WTC11 (cell line): ENCODE data around the gene LUC7L. TPM values are rescaled to one million over a fixed set of nuclear protein-coding genes. Genes with fewer than 3 reads are reported as not detected.

ENCODE experiments used
- ATAC-seq: fragments of 200-7000 bp; cut with Tn5 transposase; 2 replicates; pipeline ENCODE4 v1.10.0; 2021; ENCODE audit warnings: mild to moderate bottlenecking, moderate library complexity
- CTCF ChIA-PET: fragments of 300-600 bp; sonication (Branson Sonifier 250); formaldehyde crosslinking; loops from one replicate; lab custom pipeline; 2021; ENCODE audit warnings: antibody characterized with exemption; lab: Charles Lee
- POLR2A ChIA-PET: fragments of 350-600 bp; sonication (Branson Sonifier 250); formaldehyde crosslinking; loops from one replicate; lab custom pipeline; 2021; ENCODE audit warnings: antibody characterized with exemption; lab: Charles Lee
- DNase-seq: peaks from one replicate; pipeline ENCODE4 v3.0.0; 2021; ENCODE audit warnings: low spot score
- H3K27ac Mint-ChIP-seq: 2 replicates; pipeline ENCODE4 v1.8.0; 2021; ENCODE audit warnings: mixed read lengths
- H3K27me3 Mint-ChIP-seq: 2 replicates; pipeline ENCODE4 v1.8.0; 2021; ENCODE audit warnings: low read depth, mild to moderate bottlenecking, moderate library complexity, mixed read lengths
- H3K36me3 Mint-ChIP-seq: 2 replicates; pipeline ENCODE4 v1.8.0; 2021; ENCODE audit warnings: mixed read lengths
- H3K4me1 Mint-ChIP-seq: 2 replicates; pipeline ENCODE4 v1.8.0; 2022; ENCODE audit warnings: mixed read lengths
- H3K4me3 Mint-ChIP-seq: 2 replicates; pipeline ENCODE4 v1.8.0; 2021; ENCODE audit warnings: mild to moderate bottlenecking, moderate library complexity, mixed read lengths
- H3K9me3 Mint-ChIP-seq: 2 replicates; pipeline ENCODE4 v1.8.0; 2021; ENCODE audit warnings: mixed read lengths
- AR ChIP-seq: fragments of 250-450 bp; sonication (Bioruptor Pico); IDR thresholded peaks from 2 replicates; pipeline ENCODE4 v1.9.0; 2021; ENCODE audit warnings: mild to moderate bottlenecking
- CBFB ChIP-seq: sonication (generic); formaldehyde crosslinking; IDR thresholded peaks from 2 replicates; pipeline ENCODE4 v1.8.1; 2022; ENCODE audit warnings: mild to moderate bottlenecking, low read depth, missing genetic modification reagents
- CDX4 ChIP-seq: fragments of 250-450 bp; sonication (Bioruptor Pico); IDR thresholded peaks from 2 replicates; pipeline ENCODE4 v1.9.0; 2021; ENCODE audit warnings: moderate library complexity, mild to moderate bottlenecking, inconsistent platforms, borderline replicate concordance
- CREB1 ChIP-seq: sonication (generic); formaldehyde crosslinking; IDR thresholded peaks from 2 replicates; pipeline ENCODE4 v1.8.0; 2023; ENCODE audit warnings: mild to moderate bottlenecking, missing genetic modification reagents
- E2F1 ChIP-seq: sonication (generic); formaldehyde crosslinking; IDR thresholded peaks from 2 replicates; pipeline ENCODE4 v1.8.0; 2022; ENCODE audit warnings: mild to moderate bottlenecking, missing genetic modification reagents
- ELF4 ChIP-seq: sonication (generic); formaldehyde crosslinking; IDR thresholded peaks from 2 replicates; pipeline ENCODE4 v1.8.1; 2022; ENCODE audit warnings: low read depth, mild to moderate bottlenecking, moderate library complexity, missing genetic modification reagents
- ESRRA ChIP-seq: sonication (generic); formaldehyde crosslinking; IDR thresholded peaks from 2 replicates; pipeline ENCODE4 v1.8.1; 2022; ENCODE audit warnings: mild to moderate bottlenecking, missing genetic modification reagents, borderline replicate concordance
- FOXP1 ChIP-seq: sonication (generic); formaldehyde crosslinking; IDR thresholded peaks from 2 replicates; pipeline ENCODE4 v1.8.0; 2022; ENCODE audit warnings: missing genetic modification reagents, mild to moderate bottlenecking, moderate library complexity, borderline replicate concordance
- GRHL2 ChIP-seq: fragments of 250-450 bp; sonication (Bioruptor Pico); IDR thresholded peaks from 2 replicates; pipeline ENCODE4 v1.8.0; 2022; ENCODE audit warnings: mild to moderate bottlenecking, moderate library complexity; ENCODE audit not compliant: insufficient replicate concordance, severe bottlenecking
- GTF2I ChIP-seq: fragments of 250-450 bp; sonication (Bioruptor Pico); conservative IDR thresholded peaks from 2 replicates; pipeline ENCODE4 v1.4.0; 2021; ENCODE audit warnings: mild to moderate bottlenecking
- MAX ChIP-seq: sonication (generic); formaldehyde crosslinking; IDR thresholded peaks from 2 replicates; pipeline ENCODE4 v1.8.0; 2022; ENCODE audit warnings: mild to moderate bottlenecking, missing genetic modification reagents
- MXD4 ChIP-seq: fragments of 250-450 bp; sonication (Bioruptor Pico); IDR thresholded peaks from 2 replicates; pipeline ENCODE4 v1.8.0; 2021; ENCODE audit warnings: mild to moderate bottlenecking, moderate library complexity, borderline replicate concordance
- NFE2L1 ChIP-seq: sonication (generic); formaldehyde crosslinking; IDR thresholded peaks from 2 replicates; pipeline ENCODE4 v1.8.1; 2023; ENCODE audit warnings: missing genetic modification reagents
- NFYB ChIP-seq: sonication (generic); formaldehyde crosslinking; conservative IDR thresholded peaks from 2 replicates; pipeline ENCODE4 v1.8.0; 2022; ENCODE audit warnings: low read depth, missing genetic modification reagents
- NR2C2 ChIP-seq: sonication (generic); formaldehyde crosslinking; IDR thresholded peaks from 2 replicates; pipeline ENCODE4 v1.8.0; 2022; ENCODE audit warnings: mild to moderate bottlenecking, missing genetic modification reagents
- NR3C1 ChIP-seq: sonication (generic); formaldehyde crosslinking; conservative IDR thresholded peaks from 2 replicates; pipeline ENCODE4 v1.8.1; 2023; ENCODE audit warnings: low read depth, mild to moderate bottlenecking, missing genetic modification reagents
- OVOL2 ChIP-seq: fragments of 250-450 bp; sonication (Bioruptor Pico); IDR thresholded peaks from 2 replicates; pipeline ENCODE4 v1.9.0; 2021; ENCODE audit warnings: mild to moderate bottlenecking, borderline replicate concordance
- PRDM15 ChIP-seq: sonication (generic); formaldehyde crosslinking; IDR thresholded peaks from 2 replicates; pipeline ENCODE4 v1.8.0; 2022; ENCODE audit warnings: missing genetic modification reagents
- RELA ChIP-seq: sonication (generic); formaldehyde crosslinking; IDR thresholded peaks from 2 replicates; pipeline ENCODE4 v1.8.1; 2022; ENCODE audit warnings: missing genetic modification reagents, mild to moderate bottlenecking, borderline replicate concordance
- RORB ChIP-seq: fragments of 250-450 bp; sonication (Bioruptor Pico); IDR thresholded peaks from 2 replicates; pipeline ENCODE4 v1.9.0; 2021; ENCODE audit warnings: mild to moderate bottlenecking
- SOX15 ChIP-seq: fragments of 250-450 bp; sonication (Bioruptor Pico); IDR thresholded peaks from 2 replicates; pipeline ENCODE4 v1.9.0; 2021; ENCODE audit warnings: mild to moderate bottlenecking
- ZNF281 ChIP-seq: sonication (generic); formaldehyde crosslinking; IDR thresholded peaks from 2 replicates; pipeline ENCODE4 v1.8.0; 2023; ENCODE audit warnings: mild to moderate bottlenecking, missing genetic modification reagents
- ZNF416 ChIP-seq: fragments of 250-450 bp; sonication (Bioruptor Pico); IDR thresholded peaks from 2 replicates; pipeline ENCODE4 v1.9.0; 2021; ENCODE audit warnings: mild to moderate bottlenecking, inconsistent platforms
- ZNF671 ChIP-seq: fragments of 250-450 bp; sonication (Bioruptor Pico); IDR thresholded peaks from 2 replicates; pipeline ENCODE4 v1.8.0; 2021; ENCODE audit warnings: mild to moderate bottlenecking
- total RNA-seq: library from RNA; stranded (reverse); gene quantifications from 3 replicates; pipeline ENCODE4 v1.2.3, GENCODE V29; 2021

LUC7L gene
- total RNA-seq, 1 experiment from 2014 or later, result 111 TPM

GRCh38 chr16:180681-181564, 48.3 kb downstream of the LUC7L start:
- H3K27ac Mint-ChIP-seq, result no peak overlapping the region
- no peaks in the 10 kb centered on the region for H3K4me1 Mint-ChIP-seq
- ChIA-PET POLR2A (no interaction called here), CTCF (interaction anchor here (0.6 to 4.8 kb wide), 23 partner anchors 8 to 123 kb away, joined by 3 to 50 read pairs (median 5); partner anchors contain the start of genes HBM, NPRL3 and RHBDF1)
- H3K9me3 Mint-ChIP-seq, result no peaks in the 10 kb centered on the region
- ATAC-seq (peak; percentile 65), DNase-seq (peak; percentile 93)
- peak overlapping the region; percentile 56 for H3K4me3 Mint-ChIP-seq
- peaks cover 43% of the 10 kb centered on the region for H3K27me3 Mint-ChIP-seq
- H3K36me3 Mint-ChIP-seq, result peaks cover 6% of the 10 kb centered on the region; the same call in 1 of the 2 replicates
- peak; percentile 83; the same call in 1 of the 2 replicates for TF ChIP-seq AR (CRISPR knock-in tag)
- peak; percentile 88 for TF ChIP-seq E2F1 (CRISPR knock-in tag)
- no peak for TF ChIP-seq GTF2I (CRISPR knock-in tag)
- TF ChIP-seq ELF4, result peak; percentile 96
- TF ChIP-seq CREB1, result peak; percentile 93; the same call in 1 of the 2 replicates
- 0 out of 2 replicates have a peak, but pooled peaks have one; percentile 76 for TF ChIP-seq NR3C1 (CRISPR knock-in tag)
- peak; percentile 90; the same call in 1 of the 2 replicates for TF ChIP-seq ZNF281 (CRISPR knock-in tag)
- peak; percentile 75 for TF ChIP-seq PRDM15 (CRISPR knock-in tag)
- no peak for TF ChIP-seq ZNF416
- no peak for TF ChIP-seq SOX15 (CRISPR knock-in tag)
- TF ChIP-seq GRHL2 (CRISPR knock-in tag), result no peak
- TF ChIP-seq FOXP1, result peak; percentile 100
- TF ChIP-seq NFE2L1 (CRISPR knock-in tag), result peak; percentile 96
- peak; percentile 100 for TF ChIP-seq MAX
- TF ChIP-seq RORB, result no peak
- TF ChIP-seq CBFB (CRISPR knock-in tag), result no peak; the same call in 1 of the 2 replicates
- no peak; the same call in 1 of the 2 replicates for TF ChIP-seq CDX4 (CRISPR knock-in tag)
- TF ChIP-seq MXD4 (CRISPR knock-in tag), result no peak
- peak; percentile 90 for TF ChIP-seq ZNF671
- peak; percentile 57 for TF ChIP-seq NFYB
- peak; percentile 77 for TF ChIP-seq NR2C2 (CRISPR knock-in tag)
- no peak for TF ChIP-seq OVOL2 (CRISPR knock-in tag)
- TF ChIP-seq ESRRA (CRISPR knock-in tag), result peak; percentile 98
- peak; percentile 97 for TF ChIP-seq RELA (CRISPR knock-in tag)
